ENCODE results near the gene DHRS11.

- no peak for TF ChIP-seq POLR2A (IDR thresholded peaks at IDR 0.05)
- TF ChIP-seq POLR2AphosphoS5 (IDR thresholded peaks at IDR 0.05): no peak
- TF ChIP-seq CTCF (IDR thresholded peaks at IDR 0.05): no peak
Measured at GRCh38 chr17:36625188-36625587, 33.5 kb downstream of the DHRS11 start.
